Hindlimb muscle (tissue), 1 donor: ENCODE measurements around the gene NSMF. TPM values are rescaled to one million over a fixed set of nuclear protein-coding genes. Genes with fewer than 3 reads are reported as not detected.

Experiments used
- DNase-seq: peaks from one replicate; pipeline ENCODE4 v3.0.0-alpha.2; 2013
- polyA plus RNA-seq: library from polyadenylated mRNA; unstranded; fragments of 120-200 nt; gene quantifications from one replicate; pipeline ENCODE4 v1.2.1, GENCODE V29; 2013; ENCODE audit not compliant: insufficient read length

NSMF gene, protein sequence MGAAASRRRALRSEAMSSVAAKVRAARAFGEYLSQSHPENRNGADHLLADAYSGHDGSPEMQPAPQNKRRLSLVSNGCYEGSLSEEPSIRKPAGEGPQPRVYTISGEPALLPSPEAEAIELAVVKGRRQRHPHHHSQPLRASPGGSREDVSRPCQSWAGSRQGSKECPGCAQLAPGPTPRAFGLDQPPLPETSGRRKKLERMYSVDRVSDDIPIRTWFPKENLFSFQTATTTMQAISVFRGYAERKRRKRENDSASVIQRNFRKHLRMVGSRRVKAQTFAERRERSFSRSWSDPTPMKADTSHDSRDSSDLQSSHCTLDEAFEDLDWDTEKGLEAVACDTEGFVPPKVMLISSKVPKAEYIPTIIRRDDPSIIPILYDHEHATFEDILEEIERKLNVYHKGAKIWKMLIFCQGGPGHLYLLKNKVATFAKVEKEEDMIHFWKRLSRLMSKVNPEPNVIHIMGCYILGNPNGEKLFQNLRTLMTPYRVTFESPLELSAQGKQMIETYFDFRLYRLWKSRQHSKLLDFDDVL
- 18.1 TPM for polyA plus RNA-seq

DNA sequence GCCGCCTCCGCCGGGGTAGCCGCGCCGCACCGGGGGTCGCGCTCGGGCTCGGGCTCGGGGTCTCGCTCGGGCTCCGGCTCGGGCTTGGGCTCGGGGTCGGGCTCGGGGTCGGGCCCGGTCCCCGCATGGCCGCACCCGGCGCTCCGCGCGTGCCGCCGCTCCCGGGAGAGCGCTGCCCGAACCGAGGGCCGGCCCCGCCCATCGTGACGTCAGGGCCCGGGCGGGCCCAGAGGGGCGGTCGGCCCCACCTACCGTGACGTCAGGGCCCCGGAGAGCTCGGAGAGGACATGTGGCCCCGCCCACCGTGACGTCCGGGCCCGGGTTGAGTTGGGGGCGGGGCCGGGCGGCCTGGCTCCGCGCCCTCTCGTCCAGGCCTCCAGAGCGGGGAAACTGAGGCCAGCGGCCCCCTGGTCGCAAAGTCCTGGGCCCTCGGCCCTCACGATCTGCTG is at the start of gene NSMF:
NSMF (minus strand) TSS at position 183 of the 449 bp plus-strand sequence. CDS start 232 bp downstream, outside the sequence.
- DNase-seq, result peak; percentile 92

DNA sequence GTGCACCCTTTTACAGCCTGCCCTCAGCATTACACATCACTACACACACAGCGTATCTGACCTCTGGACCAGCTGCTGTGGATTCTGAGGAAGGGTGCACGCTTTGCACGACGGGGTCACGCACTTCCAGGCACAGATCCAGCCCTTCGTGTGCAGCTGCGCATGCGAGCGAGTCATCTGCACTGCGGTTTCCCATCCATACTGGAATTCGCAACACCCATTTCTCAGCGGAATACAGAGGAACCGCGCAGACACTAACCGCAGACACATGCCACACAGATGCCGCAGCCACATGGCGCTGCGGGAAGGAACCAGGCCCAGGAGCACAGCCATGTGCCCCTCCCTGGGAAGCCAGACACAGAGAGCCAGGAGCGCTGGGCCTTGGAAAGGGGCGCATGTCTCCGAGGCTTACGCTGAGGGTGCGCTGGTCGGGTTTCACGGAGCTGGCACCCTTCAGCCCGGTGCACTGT is 47.6 kb upstream of the NSMF start:
- no peak for DNase-seq

DNA sequence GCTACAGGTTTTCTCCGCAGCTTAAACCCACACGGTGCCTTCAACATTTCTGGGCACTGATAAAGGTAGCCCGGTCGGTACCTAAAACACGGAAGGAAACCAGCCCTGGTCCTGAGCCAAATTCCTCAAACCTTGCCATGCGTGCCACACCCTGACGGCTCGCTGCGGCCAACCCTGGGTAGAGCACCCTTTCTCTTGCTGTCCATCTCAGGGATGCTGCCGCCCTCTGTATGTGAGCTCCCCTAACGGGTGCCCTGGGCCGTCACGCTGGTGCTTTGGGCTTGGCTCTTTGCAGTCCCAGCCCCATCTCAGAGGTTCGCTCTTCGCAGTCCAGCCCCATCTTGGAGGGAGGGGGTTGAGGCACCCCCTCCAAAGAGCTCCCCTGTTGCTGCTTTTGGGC is 47.1 kb upstream of the NSMF start:
- no peak for DNase-seq

DNA sequence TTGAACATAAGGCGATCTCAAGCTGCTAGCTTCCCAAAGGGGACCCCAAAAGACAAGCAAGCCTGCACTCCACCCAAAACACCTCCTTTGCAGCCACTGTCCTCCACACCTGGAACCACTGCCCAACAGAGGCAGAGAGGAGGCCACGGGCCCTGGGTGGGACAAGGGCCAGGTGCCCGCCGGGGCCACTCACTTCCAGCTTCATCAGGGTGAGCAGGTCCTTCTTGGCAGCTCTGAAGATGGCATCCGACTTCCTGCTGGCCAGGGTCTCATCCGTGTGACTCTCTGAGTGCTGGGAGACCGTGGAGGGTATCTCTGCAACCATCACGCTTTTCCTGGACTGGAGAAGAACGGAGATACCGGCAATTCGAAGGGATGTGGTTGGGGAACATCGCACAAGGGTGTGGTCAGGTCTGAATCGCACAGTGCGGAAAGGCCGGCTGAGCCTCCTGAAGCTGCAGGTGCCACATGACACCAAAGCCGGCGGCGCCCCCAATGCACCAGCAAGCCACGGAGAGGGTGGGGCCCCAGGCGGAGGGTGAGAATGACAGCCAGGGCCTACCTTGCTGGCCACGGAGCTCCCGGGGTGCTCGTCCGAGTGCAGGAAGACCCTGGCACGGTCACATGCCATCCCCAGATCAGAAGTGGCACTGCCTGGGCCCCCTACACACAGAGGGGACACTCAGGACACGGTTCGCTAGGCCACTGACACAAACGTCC is 46.4 kb upstream of the NSMF start:
- DNase-seq, result no peak

DNA sequence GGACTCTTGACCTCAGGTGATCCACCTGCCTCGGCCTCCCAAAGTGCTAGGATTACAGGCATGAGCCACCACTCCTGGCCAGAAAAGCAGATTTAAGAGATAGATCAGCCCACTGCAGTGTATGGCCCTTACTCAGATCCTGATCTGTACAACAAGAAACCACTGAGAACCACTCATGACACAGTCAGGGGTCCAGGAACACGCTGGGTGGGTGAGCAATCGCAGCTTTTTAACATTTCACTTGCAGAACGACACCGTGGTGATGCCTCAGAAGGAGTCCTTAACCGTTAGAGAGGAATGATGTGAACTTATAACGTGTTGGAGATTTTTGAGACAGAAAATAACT is 45.3 kb upstream of the NSMF start:
- DNase-seq, result no peak

DNA sequence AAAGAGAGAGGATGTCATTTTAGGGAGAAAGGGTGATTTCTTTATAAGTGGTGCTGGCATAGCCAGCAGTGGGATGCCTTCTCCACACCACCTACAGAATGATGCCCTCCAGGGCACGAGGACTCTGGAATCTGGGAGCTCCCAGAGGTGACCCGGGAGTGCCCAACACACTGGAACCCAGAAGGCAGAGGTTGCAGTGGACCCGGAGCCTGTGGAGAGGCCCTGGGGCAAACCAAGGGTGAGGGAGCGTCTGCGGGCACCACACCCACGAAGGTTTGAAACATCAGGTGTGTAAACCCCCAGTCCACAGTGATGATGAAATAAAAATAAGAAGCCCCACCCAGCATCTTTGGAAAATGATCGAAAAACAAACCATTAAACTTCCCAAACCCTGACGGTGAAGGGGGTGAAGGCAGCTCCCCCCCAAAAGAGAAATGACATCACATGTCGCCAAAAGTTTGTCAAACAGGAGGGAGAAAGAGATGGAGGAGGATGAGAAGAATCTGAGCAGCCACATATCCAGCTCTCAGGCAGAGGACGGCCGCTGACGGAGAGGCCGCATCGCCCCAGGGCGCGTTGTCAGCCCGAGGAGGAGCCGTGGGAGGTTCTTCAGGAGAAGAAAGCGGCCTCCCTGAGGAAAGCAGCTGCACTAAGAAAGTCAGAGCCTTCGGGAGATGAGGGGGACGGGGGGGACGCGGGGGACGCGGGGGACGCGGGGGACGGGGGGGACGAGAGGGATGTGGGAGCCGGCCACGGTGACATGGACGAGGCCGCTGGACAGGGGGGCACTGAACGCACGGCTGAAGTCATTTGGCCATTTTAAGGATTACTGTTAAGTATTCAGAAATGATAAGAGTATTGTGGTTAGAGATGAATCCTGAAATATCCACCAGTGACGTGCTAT is 43.1 kb upstream of the NSMF start:
- DNase-seq, result no peak

DNA sequence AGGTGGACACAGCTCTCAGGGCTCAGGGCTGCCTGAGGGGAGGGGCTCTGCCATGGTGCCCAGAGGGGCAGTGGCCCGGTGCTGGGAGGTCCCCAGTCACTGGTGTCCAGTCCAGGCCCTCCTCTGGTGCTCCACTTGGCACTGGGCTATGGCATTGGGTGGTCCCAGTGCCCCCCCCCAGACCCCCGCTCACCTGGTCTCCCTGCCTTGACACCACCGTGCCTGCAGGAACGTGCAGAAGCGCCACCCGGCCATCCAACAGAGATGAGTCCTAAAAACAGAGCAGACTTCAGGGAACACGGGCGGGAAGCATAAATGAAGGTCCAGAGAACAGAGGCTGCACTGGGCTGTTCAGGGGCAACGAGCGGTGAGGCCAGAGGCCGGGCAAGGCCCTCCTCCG is 42.3 kb upstream of the NSMF start:
- DNase-seq, result no peak

DNA sequence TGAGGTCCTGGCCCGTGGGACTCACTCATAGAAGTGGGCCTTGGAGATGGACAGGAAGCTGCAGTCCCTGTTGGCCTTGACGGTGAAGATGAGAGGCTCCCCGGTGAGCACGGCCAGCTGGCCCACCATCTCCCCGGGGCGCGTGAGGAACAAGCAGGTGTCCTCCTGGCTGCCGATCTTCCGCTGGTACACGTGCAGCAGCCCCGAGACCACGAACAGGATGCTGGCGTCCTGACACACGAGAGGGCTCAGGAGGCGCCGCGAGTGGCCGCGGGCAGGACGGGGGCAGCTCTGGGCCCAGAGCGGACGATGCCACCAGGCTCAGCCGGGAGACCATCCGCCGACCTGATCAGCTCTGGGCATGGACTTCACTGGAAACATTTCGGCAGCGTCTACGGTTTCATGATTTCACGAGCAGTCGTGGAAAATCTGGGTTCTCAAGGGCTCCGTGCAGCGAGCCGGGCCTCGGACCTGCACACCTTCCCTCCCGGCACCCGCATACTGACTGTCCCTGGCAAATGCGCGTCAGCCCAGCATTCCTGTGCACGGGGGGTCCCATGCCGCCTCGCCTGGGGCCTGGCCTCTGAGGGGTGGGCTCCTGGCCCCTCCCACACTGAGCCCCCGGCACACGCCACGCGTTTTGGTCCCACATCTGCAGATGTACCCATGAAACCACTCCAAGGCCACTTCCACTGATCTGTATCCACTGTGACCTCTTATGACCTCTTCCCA is 41.7 kb upstream of the NSMF start:
- no peak for DNase-seq

DNA sequence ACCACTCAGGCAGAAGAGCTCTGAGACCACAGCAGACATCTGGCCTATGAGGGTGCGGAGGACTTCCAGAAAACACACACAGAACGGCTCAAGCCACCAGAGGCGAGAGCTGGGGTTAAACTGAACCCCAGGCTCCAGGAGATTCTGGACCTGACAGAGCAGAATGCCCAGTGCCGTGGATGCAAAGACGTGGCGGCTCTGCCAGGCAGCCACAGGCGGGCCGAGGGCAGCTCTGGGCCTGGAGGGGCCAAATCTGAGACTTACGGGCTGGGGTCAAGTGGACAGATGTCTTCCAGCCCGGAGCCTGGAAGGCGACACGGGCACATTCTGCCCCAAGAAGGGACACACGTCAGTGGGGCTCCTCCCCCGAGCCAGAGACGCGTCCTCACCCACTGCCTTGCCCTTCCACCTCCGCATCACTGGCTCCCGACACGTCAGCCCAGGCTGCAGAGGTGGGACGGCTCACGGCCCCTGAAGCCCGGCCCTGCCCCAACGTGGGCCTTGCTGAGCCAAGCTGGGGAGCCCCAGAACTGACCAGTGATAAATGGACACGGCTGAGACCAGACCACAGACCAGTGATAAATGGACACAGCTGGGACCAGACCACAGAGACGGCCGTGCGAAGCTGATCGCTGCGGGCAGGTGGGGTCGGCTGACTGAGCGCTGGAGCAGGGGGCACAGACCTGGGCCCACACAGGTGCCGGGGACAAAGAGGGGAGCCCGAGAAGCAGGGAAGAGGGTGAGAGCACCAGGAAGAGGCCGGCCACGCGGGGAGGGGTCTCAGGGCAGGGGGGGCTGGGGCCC is 40.9 kb upstream of the NSMF start:
- no peak for DNase-seq

DNA sequence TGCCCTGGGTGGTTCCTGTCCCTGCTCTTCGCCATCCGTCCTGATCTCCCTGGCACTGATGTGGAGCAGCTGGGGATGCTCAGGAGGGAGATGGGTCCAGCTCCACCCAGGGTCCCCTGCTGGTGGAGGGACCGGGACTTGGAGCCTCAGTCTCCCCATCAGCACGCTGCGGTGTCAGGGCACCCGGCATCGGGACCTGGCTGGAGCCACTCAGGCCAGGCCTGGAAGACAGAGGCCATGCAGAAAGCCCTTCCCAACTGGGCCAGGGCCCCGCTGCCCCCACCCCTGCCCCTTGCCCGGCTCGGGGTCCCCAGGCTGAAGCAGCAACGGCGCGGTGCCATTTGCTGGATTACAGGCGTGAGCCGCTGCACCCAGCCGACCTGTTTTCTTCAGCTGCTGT is 40.3 kb upstream of the NSMF start:
- no peak for DNase-seq

DNA sequence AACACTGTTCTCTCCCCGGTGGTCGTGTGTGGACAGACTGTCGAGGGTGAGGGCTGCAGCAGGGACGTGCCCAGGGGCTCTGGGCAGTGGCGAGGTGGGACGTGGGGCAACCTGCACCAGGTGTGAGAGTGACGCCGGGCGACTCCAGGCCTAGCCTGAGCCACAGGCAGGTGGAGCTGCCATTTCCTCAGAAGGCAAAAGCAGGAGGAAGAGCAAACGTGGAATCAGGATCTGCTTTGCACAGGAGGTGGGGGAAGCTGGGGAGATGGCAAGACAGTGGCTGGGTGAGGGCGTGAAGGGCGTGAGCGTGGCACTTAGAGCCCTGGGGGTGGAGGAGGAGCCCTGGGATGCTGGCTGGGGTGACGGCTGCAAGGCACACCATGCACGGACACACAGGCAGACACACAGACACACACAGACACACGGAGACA is 39.6 kb upstream of the NSMF start:
- no peak for DNase-seq

DNA sequence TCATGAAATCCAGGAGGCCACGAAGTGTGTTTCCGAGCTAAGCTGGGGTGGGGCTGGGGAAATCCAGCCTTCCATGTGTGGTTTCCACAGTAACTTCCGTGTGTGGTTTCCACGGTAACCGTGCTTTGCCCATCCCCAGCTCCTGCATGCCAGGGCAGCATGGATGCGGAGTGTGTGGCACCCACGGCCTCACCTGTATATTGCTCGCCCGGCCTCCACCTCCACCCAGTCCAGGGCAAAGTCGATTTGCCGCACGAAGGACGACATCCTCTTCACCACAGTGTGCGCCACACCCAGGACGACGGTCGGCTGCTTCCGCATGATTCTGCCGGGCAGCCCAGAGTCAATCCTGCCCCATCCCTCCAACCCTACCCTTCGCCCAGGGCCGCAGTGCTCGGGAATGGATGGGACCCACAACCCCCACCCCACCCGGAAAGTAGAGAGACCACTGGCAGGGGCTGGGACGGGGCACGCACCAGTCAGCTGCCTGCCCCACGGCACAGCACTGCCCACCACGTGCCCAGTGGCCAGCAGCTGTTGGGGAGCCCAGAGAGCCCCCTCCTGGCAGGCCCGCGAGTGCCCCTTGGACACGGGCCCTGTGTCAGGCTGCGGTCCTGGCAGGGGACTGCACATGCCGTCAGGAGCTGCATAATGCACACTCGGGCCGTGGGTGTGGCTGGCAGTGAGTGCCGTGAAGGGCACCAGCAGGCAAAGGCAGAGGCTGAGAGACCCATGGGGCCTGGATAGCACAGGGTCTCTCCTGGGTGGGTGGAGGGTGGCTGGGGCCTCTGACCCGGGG is 39.0 kb upstream of the NSMF start:
- DNase-seq, result no peak

DNA sequence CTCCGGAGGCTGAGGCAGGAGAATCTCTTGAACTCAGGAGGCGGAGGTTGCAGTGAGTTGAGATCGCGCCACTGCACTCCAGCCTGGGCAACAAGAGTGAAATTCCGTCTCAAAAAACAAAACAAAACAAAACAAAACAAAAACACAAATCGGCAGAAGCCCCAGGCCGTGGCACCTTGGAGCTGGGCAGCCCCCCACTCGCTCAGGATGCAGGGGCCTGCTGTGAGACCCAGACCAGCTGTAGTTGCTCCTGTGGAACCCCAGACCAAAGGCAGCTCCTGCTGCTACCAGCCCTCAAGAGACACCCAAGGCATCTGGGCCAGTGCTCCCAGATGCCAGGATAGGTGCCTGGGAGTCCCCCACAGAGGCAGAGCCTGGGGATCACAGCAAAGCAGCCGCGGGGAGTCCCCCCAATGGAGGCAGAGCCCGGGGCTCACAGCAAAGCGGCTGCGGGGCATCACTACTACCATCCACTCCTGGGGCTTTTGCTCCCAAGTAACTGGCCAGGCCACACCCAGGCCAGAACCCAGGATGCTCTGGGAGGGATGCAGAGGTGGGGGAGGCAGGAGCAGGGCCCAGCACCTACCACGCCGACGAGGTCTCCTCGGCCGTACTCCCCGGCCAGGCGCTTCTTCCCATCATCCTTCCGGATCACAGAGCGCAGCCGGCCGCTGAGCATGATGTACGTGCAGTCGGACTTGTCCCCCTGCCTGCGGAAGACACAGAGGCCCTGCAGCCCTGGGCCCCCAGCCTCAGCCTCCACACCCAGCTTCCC is 37.7 kb upstream of the NSMF start:
- no peak for DNase-seq

DNA sequence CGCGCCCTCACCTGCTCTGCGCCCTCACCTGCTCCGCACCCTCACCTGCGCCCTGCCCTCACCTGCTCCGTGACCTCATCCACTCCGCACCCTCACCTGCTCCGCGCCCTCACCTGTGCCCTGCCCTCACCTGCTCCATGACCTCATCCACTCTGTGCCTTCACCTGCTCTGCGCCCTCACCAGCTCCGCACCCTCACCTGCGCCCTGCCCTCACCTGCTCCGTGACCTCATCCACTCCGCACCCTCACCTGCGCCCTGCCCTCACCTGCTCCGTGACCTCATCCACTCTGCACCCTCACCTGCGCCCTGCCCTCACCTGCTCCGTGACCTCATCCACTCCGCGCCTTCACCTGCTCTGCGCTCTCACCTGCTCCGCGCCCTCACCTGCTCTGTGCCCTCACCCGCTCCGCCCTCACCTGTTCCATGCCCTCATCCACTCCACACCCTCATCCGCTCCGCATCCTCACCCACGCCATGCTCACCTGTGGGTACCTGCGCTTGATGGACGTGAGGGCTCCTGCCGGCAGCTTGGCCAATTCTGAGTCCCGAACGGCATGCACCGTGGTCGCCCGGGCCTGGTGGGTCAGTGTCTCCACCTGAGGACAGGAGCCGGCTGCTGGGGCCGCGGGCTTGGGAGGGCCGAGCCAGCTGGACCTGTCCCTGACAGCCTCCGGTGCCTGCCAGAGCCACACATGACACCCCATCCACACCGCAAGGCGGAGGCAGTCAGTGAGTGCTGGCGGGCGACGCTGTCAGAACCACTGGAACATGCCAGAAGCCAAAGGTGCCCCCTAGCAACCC is 35.6 kb upstream of the NSMF start:
- no peak for DNase-seq

DNA sequence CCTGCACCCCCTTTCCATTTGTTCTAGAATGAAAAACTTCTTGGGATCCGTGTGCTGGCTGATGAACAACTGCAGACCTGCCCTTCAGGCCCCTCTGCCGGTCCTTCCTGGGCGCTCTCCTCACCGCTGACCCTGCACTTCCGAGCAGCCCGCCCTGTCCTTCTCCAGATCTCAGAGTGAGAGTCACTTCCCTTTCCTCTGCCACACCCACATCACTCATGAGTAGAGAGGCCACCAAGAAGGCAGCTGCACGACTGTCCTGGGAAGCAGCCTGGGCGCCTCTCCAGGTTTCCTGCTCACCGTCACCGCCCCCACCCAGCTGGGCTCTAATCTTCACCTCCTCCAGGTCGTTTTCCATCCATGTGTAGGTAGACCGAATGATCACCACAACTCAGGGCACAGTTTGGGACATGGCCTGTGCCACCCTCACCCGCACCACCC is 35.0 kb upstream of the NSMF start:
- no peak for DNase-seq

DNA sequence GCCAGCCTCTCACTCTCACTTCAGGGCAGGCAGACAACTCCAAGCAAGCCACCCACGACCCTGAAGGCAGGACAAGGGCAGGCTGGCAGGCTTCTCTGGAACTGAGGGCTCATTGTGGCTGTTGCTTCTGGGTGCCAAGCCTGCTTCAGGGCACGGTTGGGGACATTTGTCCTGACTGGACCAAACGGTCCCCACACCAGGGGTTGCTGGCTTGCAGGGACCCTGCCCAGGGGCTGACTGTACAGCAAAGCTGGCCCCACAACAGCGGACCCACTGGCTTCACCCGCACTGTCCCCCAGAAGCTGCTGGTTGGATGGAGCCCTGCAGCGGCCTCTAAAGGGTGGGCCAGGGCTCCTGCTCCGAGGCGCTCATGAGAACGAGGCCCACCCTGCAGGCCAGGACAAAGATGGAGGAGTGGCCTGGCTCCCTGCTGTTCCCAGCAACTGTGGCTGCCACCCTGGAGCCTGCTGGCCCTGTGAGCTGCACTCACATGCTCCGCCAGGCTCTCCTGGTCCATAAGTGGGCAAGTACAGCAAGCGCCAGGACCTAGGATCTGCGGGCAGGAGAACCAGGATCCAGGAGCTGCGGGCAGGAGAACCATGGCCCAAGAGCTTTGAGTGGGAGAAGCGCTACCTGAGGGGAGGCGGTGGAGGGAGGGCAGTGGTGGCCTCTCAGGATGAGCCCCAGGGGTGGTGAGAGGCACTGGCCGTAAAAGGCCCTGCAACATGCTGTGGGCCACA is 34.4 kb upstream of the NSMF start:
- no peak for DNase-seq
